Esophagus squamous epithelium (tissue), 5 donors: Measurements from ENCODE around the gene RALBP1. TPM values are rescaled to one million over a fixed set of nuclear protein-coding genes. Genes with fewer than 3 reads are reported as not detected.

Source experiments
- DNase-seq: peaks from one replicate; lab custom pipeline; 2025; lab: John Stamatoyannopoulos, UW
- H3K27ac ChIP-seq, 4 donors: fragments of 200-600 bp; sonication (generic); one replicate each; pipeline ENCODE4 v1.5.1; 2016 to 2019; ENCODE audit warnings: mild to moderate bottlenecking in 1 of 4
- H3K27me3 ChIP-seq, 4 donors: fragments of 200-600 bp; sonication (generic); 1 replicate in 3 of 4; 2 replicates in 1 of 4; pipeline versions ENCODE4 v1.5.1 to v1.6.0; 2017 to 2021; ENCODE audit warnings: antibody characterized with exemption in 1 of 4
- H3K36me3 ChIP-seq, 3 donors: fragments of 200-600 bp; sonication (generic); one replicate each; pipeline ENCODE4 v1.5.1; 2016 to 2019
- H3K4me1 ChIP-seq, 3 donors: fragments of 200-600 bp; sonication (generic); one replicate each; pipeline ENCODE4 v1.5.1; 2017 to 2019
- H3K4me3 ChIP-seq, 4 donors: fragments of 200-600 bp; sonication (generic); 1 replicate in 3 of 4; 2 replicates in 1 of 4; pipeline ENCODE4 v1.5.1; 2016 to 2019; ENCODE audit warnings: mild to moderate bottlenecking in 2 of 4, moderate library complexity in 1 of 4
- H3K9me3 ChIP-seq, 3 donors: fragments of 200-600 bp; sonication (generic); one replicate each; pipeline ENCODE4 v1.5.1; 2016 to 2019
- CTCF ChIP-seq, 6 experiments: fragments of 450-650 bp in 4 of 6; fragments of 200-600 bp in 2 of 6; sonication (generic) in 2 of 6; IDR thresholded peaks; one replicate each; pipeline ENCODE4 v1.5.1; 2016 to 2019; ENCODE audit warnings: antibody characterized with exemption in 6 of 6, mild to moderate bottlenecking in 4 of 6, moderate library complexity in 4 of 6
- POLR2A ChIP-seq, 4 donors: fragments of 450-650 bp; IDR thresholded peaks; one replicate each; pipeline ENCODE4 v1.6.1; 2017; ENCODE audit warnings: antibody characterized with exemption in 4 of 4, mild to moderate bottlenecking in 4 of 4, moderate library complexity in 3 of 4
- WGBS, 2 donors: methylation state at CpG; one replicate each; pipeline ENCODE4 v1.1.5; 2018; 5-methylcytosine and 5-hydroxymethylcytosine counted together
- intact Hi-C: fragments of 100-400 bp; cut with DNase I; formaldehyde crosslinking; loops from one replicate; pipeline ENCODE4 v1.15.0; 2022
- total RNA-seq, 4 donors: library from RNA; depleted of rRNA; stranded (reverse); fragments of >200 nt; gene quantifications; one replicate each; pipeline ENCODE4 v1.1.0, GENCODE V29; 2016
- donor health status: DM: yes; HTN: yes; CAD: no.

Gene RALBP1
- total RNA-seq, 4 donors from 2014 or later = 74.0 to 105 (median 84.1) TPM

GRCh38 chr18:9542924-9543323 is 67.6 kb downstream of the RALBP1 start:
- intact Hi-C loops = no loop called here
- Histone ChIP-seq H3K4me3 (no peak overlapping the region), H3K27ac (no peak overlapping the region), H3K36me3 (peaks cover 18 to 61% (median 31%) of the 10 kb centered on the region in 3 donors), H3K27me3 (no peaks in the 10 kb centered on the region), H3K9me3 (no peaks in the 10 kb centered on the region), H3K4me1 (peaks cover 0 to 18% (median 3%) of the 10 kb centered on the region in 3 donors)
- WGBS, 2 donors = 65 to 86% methylated on average over 4 of the region's 4 CpGs
- no peak for DNase-seq
- TF ChIP-seq POLR2A (IDR thresholded peaks at IDR 0.05) (no peak), CTCF (IDR thresholded peaks at IDR 0.05) (no peak)

GRCh38 chr18:9545029-9545428 is 69.7 kb downstream of the RALBP1 start:
- intact Hi-C loops = no loop called here
- peaks cover 26 to 64% (median 48%) of the 10 kb centered on the region in 3 donors for H3K36me3 ChIP-seq
- H3K9me3 ChIP-seq = no peaks in the 10 kb centered on the region
- H3K4me1 ChIP-seq = peaks cover 0 to 12% (median 0%) of the 10 kb centered on the region in 3 donors
- H3K4me3 ChIP-seq = no peak overlapping the region
- H3K27ac ChIP-seq = no peak overlapping the region
- 65 to 82% methylated on average over 5 of the region's 5 CpGs for WGBS, 2 donors
- no peak for TF ChIP-seq CTCF (IDR thresholded peaks at IDR 0.05)
- TF ChIP-seq POLR2A (IDR thresholded peaks at IDR 0.05) = no peak
- DNase-seq = no peak
- H3K27me3 ChIP-seq = no peaks in the 10 kb centered on the region

- Histone ChIP-seq H3K4me1 (peaks cover 0 to 12% (median 0%) of the 10 kb centered on the region in 3 donors), H3K27me3 (no peaks in the 10 kb centered on the region), H3K4me3 (no peak overlapping the region), H3K36me3 (peaks cover 26 to 71% (median 57%) of the 10 kb centered on the region in 3 donors), H3K9me3 (no peaks in the 10 kb centered on the region), H3K27ac (no peak overlapping the region)
- intact Hi-C loops = no loop called here
- DNase-seq = no peak
- 76 to 78% methylated on average over 5 to 6 of the region's 6 CpGs for WGBS, 2 donors
- no peak for TF ChIP-seq POLR2A (IDR thresholded peaks at IDR 0.05)
- TF ChIP-seq CTCF (IDR thresholded peaks at IDR 0.05) = no peak
Observed at GRCh38 chr18:9546468-9546867, 71.2 kb downstream of the RALBP1 start.

- Histone ChIP-seq H3K9me3 (no peaks in the 10 kb centered on the region), H3K36me3 (peaks cover 26 to 84% (median 60%) of the 10 kb centered on the region in 3 donors), H3K27me3 (no peaks in the 10 kb centered on the region), H3K4me3 (no peak overlapping the region), H3K27ac (no peak overlapping the region), H3K4me1 (peaks cover 0 to 12% (median 0%) of the 10 kb centered on the region in 3 donors)
- intact Hi-C loops = no loop called here
- 64 to 80% methylated on average over 6 to 7 of the region's 7 CpGs for WGBS, 2 donors
- no peak for DNase-seq
- no peak for TF ChIP-seq CTCF (IDR thresholded peaks at IDR 0.05)
- no peak for TF ChIP-seq POLR2A (IDR thresholded peaks at IDR 0.05)
Observed at GRCh38 chr18:9547782-9548181, 72.5 kb downstream of the RALBP1 start.

GRCh38 chr18:9549405-9549804 is 74.1 kb downstream of the RALBP1 start:
- no peak overlapping the region for H3K27ac ChIP-seq
- H3K4me3 ChIP-seq = no peak overlapping the region
- H3K27me3 ChIP-seq = no peaks in the 10 kb centered on the region
- H3K9me3 ChIP-seq = no peaks in the 10 kb centered on the region
- WGBS, 2 donors = 84 to 85% methylated on average over 7 of the region's 7 CpGs
- TF ChIP-seq CTCF (IDR thresholded peaks at IDR 0.05) = peak in 1 of 6 experiments; percentile 6
- TF ChIP-seq POLR2A (IDR thresholded peaks at IDR 0.05) = no peak
- intact Hi-C loops = no loop called here
- DNase-seq = no peak
- H3K4me1 ChIP-seq = peaks cover 0 to 12% (median 0%) of the 10 kb centered on the region in 3 donors
- H3K36me3 ChIP-seq = peaks cover 26 to 100% (median 68%) of the 10 kb centered on the region in 3 donors
